KMS-11 (cell line): ENCODE results near the gene IL9R.

ENCODE experiments used
- H2AFZ ChIP-seq: fragments of 200-600 bp; sonication (generic); 2 replicates; pipeline ENCODE4 v1.6.1; 2016; ENCODE audit warnings: antibody characterized with exemption, mixed run types, low read depth
- H3K27ac ChIP-seq: fragments of 200-600 bp; sonication (generic); 2 replicates; pipeline ENCODE4 v1.6.1; 2016; ENCODE audit warnings: mild to moderate bottlenecking, mixed run types
- H3K27me3 ChIP-seq: fragments of 200-600 bp; sonication (generic); 2 replicates; pipeline ENCODE4 v1.6.1; 2017; ENCODE audit warnings: mild to moderate bottlenecking, low read depth, mixed run types, moderate library complexity; ENCODE audit not compliant: insufficient read depth
- H3K36me3 ChIP-seq: fragments of 200-600 bp; sonication (generic); 2 replicates; pipeline ENCODE4 v1.6.1; 2017; ENCODE audit warnings: mild to moderate bottlenecking, mixed run types; ENCODE audit not compliant: insufficient read depth
- H3K4me1 ChIP-seq: fragments of 200-600 bp; sonication (generic); 2 replicates; pipeline ENCODE4 v1.6.1; 2016; ENCODE audit warnings: mild to moderate bottlenecking, low read depth, mixed run types; ENCODE audit not compliant: poor library complexity, severe bottlenecking
- H3K4me2 ChIP-seq: fragments of 200-600 bp; sonication (generic); 2 replicates; pipeline ENCODE4 v1.7.0; 2016; ENCODE audit warnings: mild to moderate bottlenecking, mixed run types
- H3K4me3 ChIP-seq: fragments of 200-600 bp; sonication (generic); IDR thresholded peaks from 2 replicates; pipeline ENCODE4 v1.6.1; 2017; ENCODE audit warnings: low read depth, low read length, mixed read lengths; ENCODE audit not compliant: insufficient read depth
- H3K79me2 ChIP-seq: fragments of 200-600 bp; sonication (generic); 2 replicates; pipeline ENCODE4 v1.6.1; 2016; ENCODE audit warnings: low read depth, mixed run types; ENCODE audit not compliant: insufficient read depth
- H3K9ac ChIP-seq: fragments of 200-600 bp; sonication (generic); 2 replicates; pipeline ENCODE4 v1.6.1; 2016; ENCODE audit warnings: mild to moderate bottlenecking, mixed run types
- H4K20me1 ChIP-seq: fragments of 200-600 bp; sonication (generic); 2 replicates; pipeline ENCODE4 v1.6.1; 2016; ENCODE audit warnings: mild to moderate bottlenecking, mixed run types; ENCODE audit not compliant: insufficient read depth
- TF ChIP-seq, protein P1 (sequence below): fragments of 200-600 bp; sonication (generic); conservative IDR thresholded peaks from 2 replicates; pipeline ENCODE4 v1.6.1; 2017; ENCODE audit warnings: low read depth, mild to moderate bottlenecking, antibody characterized with exemption, low read length, moderate library complexity, mixed read lengths

The IL9R gene

DNA sequence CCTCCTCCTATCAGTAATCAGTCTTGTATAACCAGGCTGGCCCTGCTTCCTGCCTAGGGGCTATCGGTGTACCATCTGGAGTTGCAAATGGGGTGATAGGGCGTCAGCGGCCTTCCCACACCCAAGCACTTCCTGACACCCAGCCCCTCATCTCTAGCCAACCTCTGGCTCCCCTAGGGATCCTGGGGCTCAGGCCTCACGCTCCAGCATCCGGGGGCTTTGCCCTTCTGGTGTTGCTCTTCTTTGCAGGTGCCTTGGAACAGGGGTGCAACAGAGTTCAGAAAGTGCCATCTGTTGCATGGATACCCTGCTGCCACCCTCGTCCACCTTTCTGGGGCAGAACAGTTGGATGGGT, 4.1 kb downstream of the IL9R start:
- Histone ChIP-seq H3K36me3 (no peaks in the 10 kb centered on the region), H3K79me2 (no peaks in the 10 kb centered on the region), H3K27me3 (no peaks in the 10 kb centered on the region), H3K4me3 (no peak overlapping the region), H4K20me1 (no peaks in the 10 kb centered on the region), H3K4me2 (no peak overlapping the region), H3K9ac (no peak overlapping the region), H3K4me1 (peaks cover 11% of the 10 kb centered on the region), H3K27ac (no peak overlapping the region), H2AFZ (no peak overlapping the region)
- TF ChIP-seq, protein P1, sequence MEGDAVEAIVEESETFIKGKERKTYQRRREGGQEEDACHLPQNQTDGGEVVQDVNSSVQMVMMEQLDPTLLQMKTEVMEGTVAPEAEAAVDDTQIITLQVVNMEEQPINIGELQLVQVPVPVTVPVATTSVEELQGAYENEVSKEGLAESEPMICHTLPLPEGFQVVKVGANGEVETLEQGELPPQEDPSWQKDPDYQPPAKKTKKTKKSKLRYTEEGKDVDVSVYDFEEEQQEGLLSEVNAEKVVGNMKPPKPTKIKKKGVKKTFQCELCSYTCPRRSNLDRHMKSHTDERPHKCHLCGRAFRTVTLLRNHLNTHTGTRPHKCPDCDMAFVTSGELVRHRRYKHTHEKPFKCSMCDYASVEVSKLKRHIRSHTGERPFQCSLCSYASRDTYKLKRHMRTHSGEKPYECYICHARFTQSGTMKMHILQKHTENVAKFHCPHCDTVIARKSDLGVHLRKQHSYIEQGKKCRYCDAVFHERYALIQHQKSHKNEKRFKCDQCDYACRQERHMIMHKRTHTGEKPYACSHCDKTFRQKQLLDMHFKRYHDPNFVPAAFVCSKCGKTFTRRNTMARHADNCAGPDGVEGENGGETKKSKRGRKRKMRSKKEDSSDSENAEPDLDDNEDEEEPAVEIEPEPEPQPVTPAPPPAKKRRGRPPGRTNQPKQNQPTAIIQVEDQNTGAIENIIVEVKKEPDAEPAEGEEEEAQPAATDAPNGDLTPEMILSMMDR: no peak

DNA sequence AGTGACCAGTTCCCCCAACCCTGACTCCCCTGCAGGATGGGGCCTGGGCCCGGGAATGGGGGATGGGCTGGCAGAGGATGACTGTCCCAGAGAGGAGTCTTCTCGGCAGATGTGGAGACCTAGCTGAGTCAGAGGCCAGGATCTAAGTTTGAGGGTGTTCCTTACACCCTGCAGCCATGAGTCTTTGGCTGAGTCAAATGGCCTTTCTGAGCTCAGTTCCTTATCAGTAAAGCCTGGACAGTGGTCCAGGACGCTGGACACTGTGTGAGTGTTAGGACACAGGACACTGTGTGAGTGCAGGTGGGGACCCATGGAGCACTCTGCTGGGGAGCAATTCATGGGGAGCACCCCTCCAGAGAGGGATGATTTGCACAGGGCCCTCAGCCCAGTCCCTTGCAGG, 5.0 kb downstream of the IL9R start:
- Histone ChIP-seq H3K27me3 (no peaks in the 10 kb centered on the region), H3K9ac (no peak overlapping the region), H4K20me1 (no peaks in the 10 kb centered on the region), H3K4me3 (no peak overlapping the region), H3K36me3 (no peaks in the 10 kb centered on the region), H3K79me2 (no peaks in the 10 kb centered on the region), H3K4me2 (no peak overlapping the region), H3K27ac (no peak overlapping the region), H2AFZ (no peak overlapping the region), H3K4me1 (peaks cover 5% of the 10 kb centered on the region)
- TF ChIP-seq, protein P1: no peak

DNA sequence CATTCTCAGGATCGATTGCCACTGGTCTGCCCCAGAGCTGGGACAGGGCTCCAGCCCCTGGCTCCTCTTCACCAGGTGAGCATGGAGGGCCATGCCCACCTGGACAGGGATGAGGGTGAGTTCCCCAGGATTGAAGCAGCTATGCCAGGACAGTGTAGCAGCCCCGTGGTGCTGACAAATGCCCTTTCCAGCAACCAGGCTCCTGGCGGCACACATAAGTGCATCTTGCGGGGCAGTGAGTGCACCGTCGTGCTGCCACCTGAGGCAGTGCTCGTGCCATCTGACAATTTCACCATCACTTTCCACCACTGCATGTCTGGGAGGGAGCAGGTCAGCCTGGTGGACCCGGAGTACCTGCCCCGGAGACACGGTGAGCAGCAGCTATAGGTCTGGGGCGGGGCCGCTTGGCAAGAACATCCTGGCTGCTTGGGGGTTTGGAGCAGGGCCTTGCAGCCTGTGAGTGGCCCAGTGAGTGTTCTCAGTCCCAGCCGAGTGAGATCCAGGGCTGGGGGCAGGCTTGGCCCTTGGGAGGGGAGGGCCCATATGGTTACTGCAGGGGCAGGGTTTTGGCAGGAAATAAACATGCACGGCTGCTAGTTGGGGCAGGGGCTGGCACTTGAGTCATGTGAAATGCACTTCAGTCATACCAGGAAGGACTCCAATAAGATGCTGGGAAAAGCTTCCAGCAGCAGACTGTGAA, 6.1 kb downstream of the IL9R start:
- no peaks in the 10 kb centered on the region for H3K36me3 ChIP-seq
- no peak overlapping the region for H3K27ac ChIP-seq
- H3K79me2 ChIP-seq: no peaks in the 10 kb centered on the region
- no peak overlapping the region for H3K4me3 ChIP-seq
- no peak overlapping the region for H2AFZ ChIP-seq
- no peaks in the 10 kb centered on the region for H3K4me1 ChIP-seq
- no peaks in the 10 kb centered on the region for H3K27me3 ChIP-seq
- H3K9ac ChIP-seq: no peak overlapping the region
- H3K4me2 ChIP-seq: no peak overlapping the region
- no peaks in the 10 kb centered on the region for H4K20me1 ChIP-seq
- TF ChIP-seq, protein P1: no peak

DNA sequence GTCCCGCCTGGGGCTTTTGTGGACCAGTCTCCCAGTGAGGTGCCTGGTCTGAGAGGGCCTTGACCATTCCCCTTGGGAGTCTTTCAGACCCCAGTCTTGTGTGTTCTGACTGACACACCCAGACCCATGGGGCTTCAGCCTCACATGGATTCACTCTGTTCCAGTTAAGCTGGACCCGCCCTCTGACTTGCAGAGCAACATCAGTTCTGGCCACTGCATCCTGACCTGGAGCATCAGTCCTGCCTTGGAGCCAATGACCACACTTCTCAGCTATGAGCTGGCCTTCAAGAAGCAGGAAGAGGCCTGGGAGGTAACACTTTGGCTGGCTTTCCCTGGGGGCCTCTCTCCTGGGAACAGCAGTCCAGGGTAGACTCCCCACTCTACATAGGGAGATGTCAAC, 6.8 kb downstream of the IL9R start:
- no peak overlapping the region for H3K4me2 ChIP-seq
- H3K27ac ChIP-seq: no peak overlapping the region
- H3K4me3 ChIP-seq: no peak overlapping the region
- no peak overlapping the region for H2AFZ ChIP-seq
- no peaks in the 10 kb centered on the region for H3K79me2 ChIP-seq
- no peaks in the 10 kb centered on the region for H3K27me3 ChIP-seq
- H3K9ac ChIP-seq: no peak overlapping the region
- TF ChIP-seq, protein P1: no peak
- no peaks in the 10 kb centered on the region for H3K36me3 ChIP-seq
- no peaks in the 10 kb centered on the region for H3K4me1 ChIP-seq
- no peaks in the 10 kb centered on the region for H4K20me1 ChIP-seq
